SKM-1 treated with dmso at 0.1 percent for 144 hours (cell line): ENCODE data around the gene VCAN.
"Not testable (repeated sequence)": the region's sequence is repeated elsewhere in the genome, so short reads cannot be mapped to it uniquely, and the experiment has no call there.

ENCODE experiments used
- DNase-seq: peaks from one replicate; lab custom pipeline; 2025; ENCODE audit not compliant: unreplicated experiment; lab: John Stamatoyannopoulos, UW

Gene VCAN

GRCh38 chr5:83471405-83472212 is at the start of gene VCAN:
TSS of gene VCAN (plus strand) at chr5:83471744. CDS start at chr5:83483519, 11,775 bp downstream.
- DNase-seq = no peak

GRCh38 chr5:83422284-83422683 is 49.3 kb upstream of the VCAN start:
- DNase-seq = no peak

- no peak for DNase-seq
Measured at GRCh38 chr5:83426855-83427254, 44.7 kb upstream of the VCAN start.

- DNase-seq = no peak
Measured at GRCh38 chr5:83428126-83428525, 43.4 kb upstream of the VCAN start.

GRCh38 chr5:83428890-83429289 is 42.7 kb upstream of the VCAN start:
- no peak for DNase-seq

- peak; percentile 56 for DNase-seq
Measured at GRCh38 chr5:83430130-83431010, 41.2 kb upstream of the VCAN start.

- no peak for DNase-seq
Measured at GRCh38 chr5:83433891-83434290, 37.7 kb upstream of the VCAN start.

GRCh38 chr5:83434946-83435345 is 36.6 kb upstream of the VCAN start:
- DNase-seq = no peak

GRCh38 chr5:83436276-83436675 is 35.3 kb upstream of the VCAN start:
- no peak for DNase-seq

- DNase-seq = not testable (repeated sequence)
Measured at GRCh38 chr5:83437697-83438096, 33.8 kb upstream of the VCAN start.

- no peak for DNase-seq
Measured at GRCh38 chr5:83440826-83441225, 30.7 kb upstream of the VCAN start.

GRCh38 chr5:83441747-83442146 is 29.8 kb upstream of the VCAN start:
- no peak for DNase-seq

- DNase-seq = no peak
Measured at GRCh38 chr5:83443534-83443933, 28.0 kb upstream of the VCAN start.

- DNase-seq = no peak
Measured at GRCh38 chr5:83444445-83444844, 27.1 kb upstream of the VCAN start.

- DNase-seq = no peak
Measured at GRCh38 chr5:83446253-83446947, 25.1 kb upstream of the VCAN start.

GRCh38 chr5:83447533-83447932 is 24.0 kb upstream of the VCAN start:
- no peak for DNase-seq

GRCh38 chr5:83450183-83450966 is 21.2 kb upstream of the VCAN start:
- no peak for DNase-seq

- no peak for DNase-seq
Measured at GRCh38 chr5:83450967-83451248, 20.6 kb upstream of the VCAN start.

GRCh38 chr5:83451955-83452354 is 19.6 kb upstream of the VCAN start:
- no peak for DNase-seq

- no peak for DNase-seq
Measured at GRCh38 chr5:83453937-83454336, 17.6 kb upstream of the VCAN start.

GRCh38 chr5:83464261-83464660 is 7.3 kb upstream of the VCAN start:
- DNase-seq = no peak
